Measurements from ENCODE around the gene IRAG1.

IRAG1 gene

DNA sequence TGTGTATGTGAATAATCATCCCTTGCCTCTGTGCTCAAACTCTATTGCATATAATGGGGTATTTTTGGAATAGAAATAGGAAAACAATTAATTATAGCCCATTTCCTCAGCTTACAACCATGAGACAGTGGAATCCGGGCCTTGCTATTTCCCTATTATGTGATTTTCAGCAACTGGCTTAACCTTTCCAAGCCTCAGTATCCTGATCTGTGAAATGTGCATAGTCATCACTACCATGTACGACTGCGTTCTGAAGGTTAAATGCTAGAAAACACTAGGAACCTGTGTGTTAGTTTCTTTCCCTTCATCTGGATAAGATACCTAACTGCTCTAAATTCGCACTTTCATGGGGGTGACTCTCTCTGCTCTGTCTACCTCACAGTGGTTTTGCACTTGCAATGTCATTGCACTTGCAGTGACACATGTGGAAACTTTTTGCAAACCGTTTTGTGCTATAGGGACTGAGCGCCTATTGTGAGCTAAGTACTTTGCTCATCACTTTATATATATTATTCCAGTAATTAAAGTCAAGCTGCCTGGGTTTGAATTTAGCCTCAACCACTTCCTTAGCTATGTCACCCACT is 48.3 kb downstream of the IRAG1 start:
- no peak for DNase-seq
